Peyer's patch (tissue), 4 donors: Measurements from ENCODE around the gene NACC2. TPM values are rescaled to one million over a fixed set of nuclear protein-coding genes. Genes with fewer than 3 reads are reported as not detected.

Source experiments
- DNase-seq, 3 donors: peaks; one replicate each; pipeline ENCODE4 v3.0.0-alpha.2; 2017 to 2019
- H3K27ac ChIP-seq, 4 donors: fragments of 200-600 bp; sonication (generic); one replicate each; pipeline ENCODE4 v1.5.1; 2016 to 2019
- H3K27me3 ChIP-seq, 2 donors: fragments of 200-600 bp; sonication (generic); one replicate each; pipeline ENCODE4 v1.5.1; 2019
- H3K36me3 ChIP-seq, 3 donors: fragments of 200-600 bp; sonication (generic); one replicate each; pipeline ENCODE4 v1.5.1; 2016 to 2019
- H3K4me1 ChIP-seq, 4 donors: fragments of 200-600 bp; sonication (generic); one replicate each; pipeline ENCODE4 v1.5.1; 2016 to 2019
- H3K4me3 ChIP-seq, 4 donors: fragments of 200-600 bp; sonication (generic); 1 replicate in 3 of 4; 2 replicates in 1 of 4; pipeline ENCODE4 v1.5.1; 2016 to 2019; ENCODE audit warnings: mild to moderate bottlenecking in 1 of 4
- H3K9me3 ChIP-seq, 4 donors: fragments of 200-600 bp; sonication (generic); one replicate each; pipeline ENCODE4 v1.5.1; 2016 to 2019; ENCODE audit warnings: mild to moderate bottlenecking in 1 of 4
- CTCF ChIP-seq, 6 experiments: fragments of 450-650 bp in 4 of 6; fragments of 200-600 bp in 2 of 6; sonication (generic) in 1 of 6; IDR thresholded peaks; one replicate each; pipeline ENCODE4 v1.5.1; 2017 to 2019; ENCODE audit warnings: antibody characterized with exemption in 6 of 6, mild to moderate bottlenecking in 3 of 6, moderate library complexity in 1 of 6
- POLR2A ChIP-seq, 2 donors: fragments of 450-650 bp; IDR thresholded peaks; one replicate each; pipeline ENCODE4 v1.5.1; 2017; ENCODE audit warnings: antibody characterized with exemption in 2 of 2, mild to moderate bottlenecking in 2 of 2, moderate library complexity in 2 of 2
- total RNA-seq, 4 donors: library from RNA; depleted of rRNA; stranded (reverse); fragments of >200 nt; gene quantifications; one replicate each; pipeline ENCODE4 v1.1.0, GENCODE V29; 2016

The NACC2 gene
- total RNA-seq, 4 donors from 2014 or later: 8.3 to 24.3 (median 23.1) TPM

GRCh38 chr9:135998410-135999071 lies 96.5 kb downstream of the NACC2 start:
- Histone ChIP-seq H3K36me3 (no peaks in the 10 kb centered on the region), H3K4me1 (peaks cover 0 to 6% (median 0%) of the 10 kb centered on the region in 4 donors), H3K9me3 (no peaks in the 10 kb centered on the region), H3K27me3 (no peaks in the 10 kb centered on the region), H3K4me3 (no peak overlapping the region), H3K27ac (no peak overlapping the region)
- no peak for DNase-seq
- TF ChIP-seq POLR2A (IDR thresholded peaks at IDR 0.05): no peak
- TF ChIP-seq CTCF (IDR thresholded peaks at IDR 0.05): no peak

- Histone ChIP-seq H3K27me3 (no peaks in the 10 kb centered on the region), H3K9me3 (no peaks in the 10 kb centered on the region), H3K4me3 (no peak overlapping the region), H3K36me3 (no peaks in the 10 kb centered on the region), H3K27ac (no peak overlapping the region), H3K4me1 (peaks cover under 1 to 9% (median 1%) of the 10 kb centered on the region in 4 donors)
- DNase-seq: no peak
- no peak for TF ChIP-seq POLR2A (IDR thresholded peaks at IDR 0.05)
- TF ChIP-seq CTCF (IDR thresholded peaks at IDR 0.05): no peak
Measured at GRCh38 chr9:135998016-135998380, 97.1 kb downstream of the NACC2 start.

- Histone ChIP-seq H3K27ac (no peak overlapping the region), H3K9me3 (no peaks in the 10 kb centered on the region), H3K36me3 (no peaks in the 10 kb centered on the region), H3K4me1 (peaks cover 4 to 16% (median 7%) of the 10 kb centered on the region in 4 donors), H3K4me3 (no peak overlapping the region), H3K27me3 (no peaks in the 10 kb centered on the region)
- DNase-seq: no peak
- no peak for TF ChIP-seq POLR2A (IDR thresholded peaks at IDR 0.05)
Measured at GRCh38 chr9:135997090-135998015, 97.7 kb downstream of the NACC2 start.

DNA sequence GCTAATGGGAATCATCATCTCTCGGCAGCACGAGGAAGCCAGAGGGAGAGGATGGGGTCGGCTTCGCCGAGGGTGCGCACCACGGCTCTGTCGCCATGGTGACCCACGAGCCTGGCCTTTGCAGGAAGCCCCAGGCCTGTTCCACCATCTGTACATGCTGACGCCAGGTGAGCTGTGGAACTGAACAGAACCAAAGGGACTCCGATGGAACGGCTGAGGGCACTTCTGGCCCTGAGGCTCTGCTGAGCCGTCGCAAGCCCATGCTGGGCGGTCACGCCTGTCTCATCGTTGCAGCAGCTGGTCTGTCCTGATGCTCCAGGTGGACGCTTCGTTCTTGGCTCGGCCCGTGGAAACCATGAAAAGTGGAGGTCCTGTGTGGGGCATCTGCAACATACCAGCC lies 99.3 kb downstream of the NACC2 start:
- H3K4me3 ChIP-seq: no peak overlapping the region
- H3K4me1 ChIP-seq: peaks cover 4 to 27% (median 10%) of the 10 kb centered on the region in 4 donors
- DNase-seq: no peak
- no peak overlapping the region for H3K27ac ChIP-seq
- no peaks in the 10 kb centered on the region for H3K27me3 ChIP-seq
- no peaks in the 10 kb centered on the region for H3K36me3 ChIP-seq
- no peaks in the 10 kb centered on the region for H3K9me3 ChIP-seq
- TF ChIP-seq POLR2A (IDR thresholded peaks at IDR 0.05) (no peak), CTCF (IDR thresholded peaks at IDR 0.05) (no peak)

DNA sequence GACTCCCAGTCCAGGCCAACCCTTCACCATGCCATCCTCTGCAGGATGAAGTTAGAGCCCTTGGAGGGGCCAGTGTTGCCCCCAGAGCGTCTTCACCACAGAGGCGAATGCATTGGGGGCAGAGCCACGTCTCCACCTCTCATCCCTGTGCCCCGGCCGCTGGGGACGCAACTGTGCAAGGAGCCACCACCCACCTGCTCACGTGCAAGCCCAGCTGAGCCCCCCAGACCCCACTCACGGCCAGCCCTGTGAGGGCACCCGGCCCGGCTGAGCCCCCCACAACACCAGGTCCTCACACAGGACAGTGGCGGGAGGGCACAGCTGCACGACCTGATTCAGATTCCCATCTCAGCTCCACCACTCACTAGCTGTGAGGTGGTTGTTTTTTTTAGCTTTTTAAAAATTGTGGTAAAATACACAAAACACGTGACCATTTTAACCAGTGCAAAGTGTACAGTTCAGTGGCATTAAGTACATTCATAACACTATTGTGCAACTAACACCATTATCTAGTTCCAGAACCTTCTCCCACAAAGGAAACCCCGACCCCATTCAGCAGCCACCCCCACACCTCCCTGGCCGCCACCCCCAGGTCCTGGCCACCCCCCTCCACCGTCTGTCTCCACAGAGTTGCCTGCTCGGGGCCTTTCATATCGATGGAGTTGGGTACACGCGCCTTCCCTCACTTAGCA lies 100.4 kb downstream of the NACC2 start:
- peak overlapping the region in 1 of 4 donors; percentile 88 for H3K27ac ChIP-seq
- no peaks in the 10 kb centered on the region for H3K27me3 ChIP-seq
- TF ChIP-seq CTCF (IDR thresholded peaks at IDR 0.05) (no peak), POLR2A (IDR thresholded peaks at IDR 0.05) (no peak)
- H3K9me3 ChIP-seq: no peaks in the 10 kb centered on the region
- no peaks in the 10 kb centered on the region for H3K36me3 ChIP-seq
- DNase-seq: no peak
- no peak overlapping the region for H3K4me3 ChIP-seq
- peaks cover 4 to 38% (median 14%) of the 10 kb centered on the region in 4 donors for H3K4me1 ChIP-seq
